ENCODE results near the gene SRD5A1.
"Not testable (repeated sequence)": the region's sequence is repeated elsewhere in the genome, so short reads cannot be mapped to it uniquely, and the experiment has no call there.

Gene SRD5A1

DNA sequence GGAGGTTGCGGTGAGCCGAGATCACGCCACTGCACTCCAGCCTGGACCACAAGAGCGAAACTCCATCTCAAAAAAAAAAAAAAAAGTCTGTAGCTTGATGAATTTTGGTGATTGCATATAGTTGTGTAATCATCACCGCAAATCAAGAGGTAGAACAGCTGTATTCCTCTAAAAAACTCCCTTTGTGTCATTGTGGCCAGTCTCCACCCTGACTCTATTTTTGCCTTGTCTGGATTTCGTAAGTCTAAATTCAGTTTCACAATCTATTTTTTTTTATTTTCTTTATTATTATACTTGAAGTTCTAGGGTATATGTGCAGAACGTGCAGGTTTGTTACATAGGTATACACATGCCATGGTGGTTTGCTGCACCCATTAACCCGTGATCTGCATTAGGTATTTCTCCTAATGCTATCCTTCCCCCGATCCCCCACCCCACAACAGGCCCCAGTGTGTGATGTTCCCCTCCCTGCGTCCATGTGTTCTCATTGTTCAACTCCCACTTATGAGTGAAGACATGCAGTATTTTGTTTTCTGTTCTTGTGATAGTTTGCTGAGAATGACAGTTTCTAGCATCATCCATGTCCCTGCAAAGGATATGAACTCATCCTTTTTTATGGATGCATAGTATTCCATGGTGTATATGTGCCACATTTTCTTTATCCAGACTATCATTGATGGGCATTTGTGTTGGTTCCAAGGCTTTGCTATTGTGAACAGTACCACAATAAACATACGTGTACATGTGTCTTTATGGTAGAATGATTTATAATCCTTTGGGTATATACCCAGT is 12.5 kb downstream of the SRD5A1 start:
- not testable (repeated sequence) for DNase-seq

DNA sequence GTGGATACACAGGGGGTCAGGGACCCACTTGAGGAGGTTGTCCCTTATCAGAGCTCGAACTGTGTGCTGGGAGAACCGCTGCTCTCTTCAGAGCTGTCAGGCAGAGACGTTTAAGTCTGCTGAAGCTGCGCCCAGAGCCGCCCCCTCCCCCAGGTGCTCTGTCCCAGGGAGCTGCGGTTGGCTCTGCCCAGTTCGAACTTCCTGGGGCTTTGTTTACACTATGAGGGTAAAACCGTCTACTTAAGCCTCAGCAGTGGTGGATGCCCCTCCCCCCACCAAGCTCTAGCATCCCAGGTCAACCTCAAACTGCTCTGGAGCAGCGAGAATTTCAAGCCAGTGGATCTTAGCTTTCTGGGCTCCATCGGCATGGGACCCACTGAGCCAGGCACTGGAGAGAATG is 15.9 kb downstream of the SRD5A1 start:
- DNase-seq, result no peak

DNA sequence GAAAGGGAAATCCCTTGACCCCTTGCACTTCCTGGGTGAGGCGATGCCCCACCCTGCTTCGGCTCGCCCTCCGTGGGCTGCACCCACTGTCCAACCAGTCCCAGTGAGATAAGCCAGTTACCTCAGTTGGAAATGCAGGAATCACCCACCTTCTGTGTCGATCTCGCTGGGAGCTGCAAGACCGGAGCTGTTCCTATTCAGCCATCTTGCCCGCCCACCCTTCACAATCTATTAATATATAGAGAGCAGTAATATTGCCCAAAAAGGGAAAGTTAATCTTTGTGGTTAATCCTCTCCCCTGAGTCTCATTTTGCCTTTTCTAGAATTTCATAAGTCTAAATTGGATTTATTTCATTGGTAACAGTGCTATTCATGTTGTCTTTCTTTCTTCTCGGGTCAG is 16.4 kb downstream of the SRD5A1 start:
- DNase-seq, result no peak

DNA sequence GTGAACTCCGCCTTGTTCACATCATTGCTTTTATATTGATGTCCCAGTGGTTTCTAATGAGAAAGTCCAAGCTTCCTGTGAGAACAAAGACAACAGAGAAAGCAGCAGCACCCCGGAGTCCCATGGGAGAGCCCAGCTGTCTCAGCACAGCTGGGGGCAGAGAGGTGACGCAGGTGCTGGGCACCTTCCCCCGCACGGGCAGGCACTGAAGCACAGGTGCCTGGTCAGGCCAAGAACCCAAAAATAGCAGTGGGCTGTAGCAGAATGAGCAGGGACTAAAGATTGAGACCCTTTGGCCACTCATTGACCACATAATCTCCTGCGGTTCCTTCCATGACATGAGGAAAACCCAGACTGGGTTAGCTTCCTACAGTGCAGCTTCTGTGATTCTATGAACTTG is 18.8 kb downstream of the SRD5A1 start:
- DNase-seq, result peak in 1 of 2 experiments; percentile 83

GRCh38 chr5:6655432-6655831 is 22.2 kb downstream of the SRD5A1 start:
- DNase-seq, result no peak

DNA sequence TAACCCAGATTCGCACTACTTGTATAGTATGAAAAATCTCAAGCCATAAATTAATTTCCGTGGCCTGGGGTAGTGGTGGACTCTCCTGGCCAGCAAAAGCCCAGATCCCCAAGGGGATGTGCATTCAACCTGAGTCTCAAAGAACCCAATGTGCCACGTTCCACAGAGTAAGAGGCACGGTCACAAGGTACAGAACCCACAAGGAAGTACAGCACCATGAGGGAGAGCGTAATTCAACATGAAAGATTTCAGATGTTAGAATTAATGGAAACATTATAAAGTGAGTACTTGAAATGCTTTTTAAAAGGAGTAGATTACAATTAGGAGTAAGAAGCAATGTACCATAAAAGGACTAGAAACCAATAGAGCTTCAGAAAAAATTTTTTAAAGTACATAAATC is 23.4 kb downstream of the SRD5A1 start:
- DNase-seq, result no peak

DNA sequence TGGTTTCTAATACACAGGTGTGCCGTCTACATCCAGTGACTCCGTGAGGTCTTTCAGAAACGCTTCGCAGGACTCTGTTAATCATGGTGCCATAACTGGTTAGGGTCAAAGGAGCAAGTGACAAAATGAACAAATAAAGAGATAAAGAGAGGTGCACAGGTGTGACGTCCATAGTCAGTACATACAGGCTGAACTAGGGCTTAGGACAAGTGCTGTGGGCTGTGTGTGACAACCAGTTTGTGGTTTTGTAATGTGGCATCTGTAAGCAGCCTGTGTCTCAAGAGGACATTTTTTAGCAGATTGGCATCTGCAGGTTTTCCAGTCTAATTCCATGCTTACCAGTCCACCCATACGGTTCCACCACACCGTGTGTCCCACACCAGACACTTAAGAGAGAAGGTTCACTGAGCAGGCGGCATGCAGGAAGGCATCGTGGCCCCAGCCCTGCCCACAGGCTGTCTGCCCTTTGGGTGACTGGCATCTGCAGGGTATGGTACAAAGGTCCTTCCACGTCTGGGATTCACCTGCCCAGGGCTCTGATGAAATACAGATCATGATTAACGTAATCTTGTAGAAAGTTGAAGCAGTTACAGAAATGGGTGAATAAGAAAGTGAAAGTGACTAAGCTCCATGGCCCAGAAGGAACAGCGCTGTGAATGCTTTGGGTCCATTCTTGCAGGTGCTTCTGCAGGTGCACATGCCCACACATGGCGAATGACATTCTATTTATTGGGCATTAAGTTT is 26.9 kb downstream of the SRD5A1 start:
- no peak for DNase-seq

- no peak for DNase-seq
Observed at GRCh38 chr5:6660688-6661087, 27.4 kb downstream of the SRD5A1 start.

- no peak for DNase-seq
Observed at GRCh38 chr5:6666762-6667161, 33.5 kb downstream of the SRD5A1 start.

DNA sequence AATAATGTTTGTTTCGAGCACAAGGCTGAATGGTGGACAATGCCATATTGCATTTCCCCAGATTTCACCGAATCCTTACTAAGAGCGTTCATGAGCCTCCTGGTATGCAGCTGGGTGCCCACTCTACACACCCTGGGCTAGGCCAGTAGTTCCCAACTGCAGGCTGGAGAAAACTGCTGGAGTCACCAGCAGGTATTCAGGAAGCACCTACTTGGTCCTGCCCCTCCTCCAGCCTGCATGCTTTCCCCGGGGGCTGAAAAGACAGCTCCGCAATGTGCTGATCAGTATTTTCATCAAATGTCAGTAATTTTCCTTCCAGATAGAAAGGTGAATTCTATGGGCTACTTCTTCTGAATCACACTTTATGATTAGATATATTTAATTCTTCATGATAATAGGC is 34.4 kb downstream of the SRD5A1 start:
- DNase-seq, result no peak

DNA sequence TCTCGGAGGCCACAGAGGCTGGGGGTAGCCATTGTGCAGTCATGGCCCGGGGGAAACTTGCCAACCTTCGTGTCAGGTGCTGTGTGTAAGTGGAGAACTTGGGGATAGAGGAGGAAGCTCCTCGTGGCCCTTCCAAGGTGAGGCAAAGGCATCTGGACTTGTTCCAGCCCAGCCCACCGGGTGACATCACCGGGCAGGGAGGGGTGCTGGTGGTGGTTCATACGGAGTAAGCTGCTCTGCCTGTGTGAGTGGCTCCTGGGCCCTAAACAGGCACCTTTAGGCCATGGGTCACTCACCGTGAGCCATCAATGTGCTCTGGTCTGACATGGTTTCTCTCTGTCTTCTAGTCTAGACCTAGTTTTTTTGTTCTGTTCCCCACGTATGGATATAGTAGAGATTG is 35.5 kb downstream of the SRD5A1 start:
- DNase-seq, result not testable (repeated sequence)

DNA sequence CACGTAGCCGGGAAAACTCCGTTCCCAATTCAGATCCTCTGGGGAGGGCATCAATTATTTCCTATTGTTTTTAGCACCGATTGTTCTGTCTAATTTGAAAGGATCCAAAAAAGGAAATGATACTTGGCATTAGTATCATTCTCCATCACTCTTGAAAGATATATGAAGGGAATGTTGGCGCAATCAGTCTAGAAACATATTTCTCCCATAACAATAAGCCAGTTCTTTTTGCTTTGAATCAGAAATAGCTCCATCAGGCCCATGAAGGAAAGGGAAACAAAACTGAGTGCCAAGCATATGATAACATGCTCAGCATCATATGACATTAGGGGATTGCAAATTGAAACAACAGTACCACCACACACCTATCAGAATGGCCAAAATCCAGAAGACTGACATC is 39.8 kb downstream of the SRD5A1 start:
- no peak for DNase-seq

GRCh38 chr5:6673963-6674362 is 40.7 kb downstream of the SRD5A1 start:
- no peak for DNase-seq

DNA sequence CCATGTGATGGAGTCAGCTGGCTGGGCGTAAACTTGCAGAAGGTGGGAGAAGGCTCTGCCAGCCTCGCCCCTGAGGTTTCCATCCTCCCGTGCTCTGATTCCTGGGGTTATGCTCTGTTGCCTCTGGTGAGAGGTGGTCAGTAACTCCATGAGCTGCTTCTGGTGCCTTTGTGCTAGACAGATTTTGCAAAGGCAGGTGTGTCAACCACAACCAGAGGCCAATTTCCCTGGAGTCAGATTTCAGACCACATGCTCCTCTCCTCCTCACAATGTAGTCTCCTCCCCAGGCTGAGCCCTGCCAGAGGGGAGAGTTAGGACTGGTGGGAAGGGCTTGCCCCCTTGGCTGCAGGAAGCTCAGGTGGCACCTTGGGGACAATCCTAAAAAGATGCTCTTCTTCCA is 41.2 kb downstream of the SRD5A1 start:
- DNase-seq, result peak; percentile 97 to 98

DNA sequence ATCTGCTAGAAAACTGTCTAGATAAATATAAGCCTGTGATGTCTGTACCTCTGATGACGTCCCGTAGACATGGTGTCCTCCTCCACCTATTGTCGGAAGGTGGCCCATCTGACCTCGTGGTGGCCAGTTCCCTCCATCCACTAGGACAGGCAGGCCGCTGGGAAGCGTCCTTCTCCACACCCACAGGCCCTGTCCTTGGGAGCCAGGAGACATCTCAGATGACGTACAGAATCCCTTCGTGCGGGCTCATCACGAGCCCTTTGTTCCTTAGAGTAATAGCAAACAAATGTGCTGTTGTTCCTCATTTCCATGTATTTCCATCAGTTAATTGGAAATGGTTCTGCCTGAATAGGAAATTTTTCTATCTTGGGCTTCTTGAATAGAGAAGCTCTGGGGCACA is 41.6 kb downstream of the SRD5A1 start:
- DNase-seq, result peak; percentile 85

- DNase-seq, result peak in 1 of 2 experiments; percentile 31
Observed at GRCh38 chr5:6675784-6676491, 42.7 kb downstream of the SRD5A1 start.

DNA sequence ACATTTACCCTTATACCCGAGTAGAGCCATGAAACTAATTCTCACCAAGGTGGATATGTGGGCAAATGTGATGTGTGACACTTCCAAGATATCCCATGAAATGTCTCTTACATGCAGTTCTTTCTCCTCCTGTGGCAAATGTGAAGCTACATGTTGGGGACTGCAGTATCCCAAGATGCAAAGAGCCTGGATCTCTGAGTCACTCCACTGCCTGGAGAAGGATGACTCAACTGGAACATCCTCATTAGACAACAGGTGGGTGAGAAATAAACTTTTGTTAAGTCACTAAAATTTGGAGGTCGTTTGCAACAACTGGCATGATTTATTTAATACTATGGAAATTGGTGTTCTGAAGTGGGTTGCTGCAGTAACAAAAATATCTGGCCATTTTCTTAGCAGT is 43.5 kb downstream of the SRD5A1 start:
- no peak for DNase-seq

GRCh38 chr5:6678385-6678784 is 45.1 kb downstream of the SRD5A1 start:
- no peak for DNase-seq

DNA sequence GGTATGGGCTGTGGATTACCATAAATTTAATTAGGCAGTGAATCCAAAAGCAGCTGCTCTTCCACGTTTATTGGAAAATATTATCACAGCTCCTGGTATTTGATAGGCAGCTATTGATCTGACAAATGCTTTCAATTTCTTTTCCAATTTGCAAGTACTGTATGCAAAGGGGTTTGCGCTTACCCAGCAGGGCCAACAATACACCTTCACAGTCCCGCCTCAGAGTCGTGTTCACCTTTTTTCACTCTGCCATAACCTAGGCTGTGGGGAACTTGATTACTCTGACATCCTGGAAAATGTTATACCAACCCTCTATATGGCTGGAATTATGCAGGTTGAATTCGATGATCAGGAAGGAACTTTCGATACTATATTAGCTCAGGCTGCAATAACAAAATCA is 47.7 kb downstream of the SRD5A1 start:
- DNase-seq, result no peak

- DNase-seq, result no peak
Observed at GRCh38 chr5:6681682-6682081, 48.4 kb downstream of the SRD5A1 start.

DNA sequence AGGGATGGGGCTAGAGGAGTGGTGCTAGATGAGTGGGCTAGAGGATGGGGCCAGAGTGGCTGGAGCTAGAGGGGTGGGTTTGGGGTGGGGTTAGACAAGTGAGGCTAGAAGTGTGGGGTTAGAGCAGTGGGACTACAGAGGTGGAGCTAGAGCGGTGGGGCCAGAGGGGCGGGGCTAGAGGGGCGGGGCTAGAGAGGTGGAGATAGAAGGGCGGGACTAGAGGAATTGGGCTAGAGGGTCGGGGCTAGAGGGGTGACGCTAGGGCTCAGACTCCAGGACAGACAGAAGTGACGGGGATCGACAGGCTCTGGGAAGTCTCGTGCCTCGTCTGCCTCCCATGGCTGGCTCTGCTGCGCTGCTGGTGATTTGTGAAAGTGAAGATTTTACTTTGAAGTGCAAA is 49.0 kb downstream of the SRD5A1 start:
- DNase-seq, result no peak

DNA sequence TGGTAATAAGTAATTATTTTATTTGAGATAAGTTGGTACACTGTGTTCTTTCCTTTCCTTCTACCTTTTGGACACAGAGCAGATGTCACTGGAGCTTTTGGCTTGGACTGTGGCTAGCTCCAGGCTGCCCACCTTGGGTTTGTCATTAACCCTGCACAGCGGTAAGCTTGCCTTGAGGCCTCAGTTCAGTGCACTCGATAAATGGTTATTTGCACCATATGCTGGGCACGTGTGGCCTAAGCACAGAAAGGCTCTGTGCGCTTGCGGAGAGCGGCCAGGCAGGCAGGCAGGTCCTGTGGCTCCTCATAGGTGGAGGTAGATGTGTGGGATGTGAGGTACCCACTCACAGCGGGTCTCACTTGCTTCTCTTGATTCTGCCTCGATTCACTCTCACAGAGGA is 50.0 kb downstream of the SRD5A1 start:
- DNase-seq, result no peak

GRCh38 chr5:6684075-6684474 is 50.8 kb downstream of the SRD5A1 start:
- DNase-seq, result no peak

GRCh38 chr5:6686501-6686900 is 53.3 kb downstream of the SRD5A1 start:
- no peak for DNase-seq
